ENCODE measurements around the gene CDK5.

The CDK5 gene

DNA sequence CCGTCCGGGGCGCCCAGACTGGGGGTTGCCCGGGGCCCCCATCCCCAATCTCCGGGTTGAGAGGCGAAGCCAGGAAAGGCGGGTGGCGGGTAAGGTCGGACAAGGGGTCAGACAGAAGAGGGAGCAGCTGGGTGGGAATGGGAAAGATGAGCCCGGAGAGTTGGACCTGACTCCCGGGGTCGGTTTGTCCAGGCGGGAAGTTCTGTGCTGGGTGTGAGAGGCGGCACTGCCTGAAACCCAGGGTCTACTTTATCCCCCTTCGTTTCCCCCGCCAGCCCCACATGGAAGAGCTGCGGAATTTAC, 2.4 kb upstream of the CDK5 start:
- peak overlapping the region; percentile 83 for H3K4me3 ChIP-seq (replicated peaks; ENCODE audit: low read depth, low read length)
- TF ChIP-seq, protein P1, sequence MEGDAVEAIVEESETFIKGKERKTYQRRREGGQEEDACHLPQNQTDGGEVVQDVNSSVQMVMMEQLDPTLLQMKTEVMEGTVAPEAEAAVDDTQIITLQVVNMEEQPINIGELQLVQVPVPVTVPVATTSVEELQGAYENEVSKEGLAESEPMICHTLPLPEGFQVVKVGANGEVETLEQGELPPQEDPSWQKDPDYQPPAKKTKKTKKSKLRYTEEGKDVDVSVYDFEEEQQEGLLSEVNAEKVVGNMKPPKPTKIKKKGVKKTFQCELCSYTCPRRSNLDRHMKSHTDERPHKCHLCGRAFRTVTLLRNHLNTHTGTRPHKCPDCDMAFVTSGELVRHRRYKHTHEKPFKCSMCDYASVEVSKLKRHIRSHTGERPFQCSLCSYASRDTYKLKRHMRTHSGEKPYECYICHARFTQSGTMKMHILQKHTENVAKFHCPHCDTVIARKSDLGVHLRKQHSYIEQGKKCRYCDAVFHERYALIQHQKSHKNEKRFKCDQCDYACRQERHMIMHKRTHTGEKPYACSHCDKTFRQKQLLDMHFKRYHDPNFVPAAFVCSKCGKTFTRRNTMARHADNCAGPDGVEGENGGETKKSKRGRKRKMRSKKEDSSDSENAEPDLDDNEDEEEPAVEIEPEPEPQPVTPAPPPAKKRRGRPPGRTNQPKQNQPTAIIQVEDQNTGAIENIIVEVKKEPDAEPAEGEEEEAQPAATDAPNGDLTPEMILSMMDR (IDR thresholded peaks at IDR 0.05; ENCODE audit: low read length, missing control alignments), result no peak
- no peak for DNase-seq (ENCODE audit: low read depth)

DNA sequence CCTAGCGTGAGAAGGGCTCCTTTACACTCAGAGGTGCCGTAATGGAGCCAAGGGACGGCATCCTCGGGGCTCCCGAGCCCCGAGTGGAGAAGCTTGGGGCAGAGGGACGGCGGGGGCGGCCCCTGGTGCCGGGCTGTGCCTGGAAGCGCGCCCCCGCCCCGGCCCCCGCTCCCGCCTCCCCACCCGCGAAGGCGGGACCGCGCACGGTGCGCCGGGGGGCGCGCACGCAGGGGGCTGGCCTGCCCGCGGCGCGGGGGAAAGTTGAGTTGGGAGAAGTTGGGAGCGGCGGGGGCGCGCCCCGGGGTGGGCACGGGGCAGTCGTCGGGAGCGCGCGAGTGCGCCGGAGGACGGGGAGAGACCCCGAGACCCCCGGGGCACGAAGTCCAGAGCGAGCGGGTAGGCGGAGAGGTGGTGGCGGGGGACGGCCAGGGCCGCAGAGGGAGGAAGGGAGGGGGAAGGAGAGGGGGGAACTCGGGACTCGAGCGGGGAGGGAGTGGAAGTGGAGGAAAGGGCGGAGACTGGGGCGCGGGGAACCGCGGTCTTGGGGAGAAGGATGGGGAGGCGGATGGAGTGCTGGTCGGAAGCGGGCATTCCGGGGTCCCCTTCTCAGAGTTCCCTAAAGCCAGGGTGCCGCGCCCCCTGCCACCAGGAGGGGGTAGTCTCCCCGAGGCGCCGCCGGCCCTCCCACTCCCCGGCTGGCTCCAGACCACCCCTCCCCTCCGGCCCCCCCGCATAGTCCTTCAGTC, 1.8 kb upstream of the CDK5 start, which contains the start of gene SLC4A2:
SLC4A2 (plus strand) TSS at position 223 of the 746 bp plus-strand sequence. CDS start 2,399 bp downstream, outside the sequence.
- TF ChIP-seq, protein P1 (IDR thresholded peaks at IDR 0.05; ENCODE audit: low read length, missing control alignments), result peak; percentile 38
- DNase-seq (ENCODE audit: low read depth), result peak; percentile 65
- H3K4me3 ChIP-seq (replicated peaks; ENCODE audit: low read depth, low read length), result peak within 1 kb of the TSS; percentile 85

- peak overlapping the region; percentile 85 for H3K4me3 ChIP-seq (replicated peaks; ENCODE audit: low read depth, low read length)
- TF ChIP-seq, protein P1 (IDR thresholded peaks at IDR 0.05; ENCODE audit: low read length, missing control alignments), result no peak
- no peak for DNase-seq (ENCODE audit: low read depth)
These were observed 1.2 kb upstream of the CDK5 start for GRCh38 chr7:151058781-151059366.

- peak overlapping the region; percentile 85 for H3K4me3 ChIP-seq (replicated peaks; ENCODE audit: low read depth, low read length)
- TF ChIP-seq, protein P1 (IDR thresholded peaks at IDR 0.05; ENCODE audit: low read length, missing control alignments), result no peak
- peak; percentile 100 for DNase-seq (ENCODE audit: low read depth)
These were observed 488 bp upstream of the CDK5 start for GRCh38 chr7:151057989-151058780.

DNA sequence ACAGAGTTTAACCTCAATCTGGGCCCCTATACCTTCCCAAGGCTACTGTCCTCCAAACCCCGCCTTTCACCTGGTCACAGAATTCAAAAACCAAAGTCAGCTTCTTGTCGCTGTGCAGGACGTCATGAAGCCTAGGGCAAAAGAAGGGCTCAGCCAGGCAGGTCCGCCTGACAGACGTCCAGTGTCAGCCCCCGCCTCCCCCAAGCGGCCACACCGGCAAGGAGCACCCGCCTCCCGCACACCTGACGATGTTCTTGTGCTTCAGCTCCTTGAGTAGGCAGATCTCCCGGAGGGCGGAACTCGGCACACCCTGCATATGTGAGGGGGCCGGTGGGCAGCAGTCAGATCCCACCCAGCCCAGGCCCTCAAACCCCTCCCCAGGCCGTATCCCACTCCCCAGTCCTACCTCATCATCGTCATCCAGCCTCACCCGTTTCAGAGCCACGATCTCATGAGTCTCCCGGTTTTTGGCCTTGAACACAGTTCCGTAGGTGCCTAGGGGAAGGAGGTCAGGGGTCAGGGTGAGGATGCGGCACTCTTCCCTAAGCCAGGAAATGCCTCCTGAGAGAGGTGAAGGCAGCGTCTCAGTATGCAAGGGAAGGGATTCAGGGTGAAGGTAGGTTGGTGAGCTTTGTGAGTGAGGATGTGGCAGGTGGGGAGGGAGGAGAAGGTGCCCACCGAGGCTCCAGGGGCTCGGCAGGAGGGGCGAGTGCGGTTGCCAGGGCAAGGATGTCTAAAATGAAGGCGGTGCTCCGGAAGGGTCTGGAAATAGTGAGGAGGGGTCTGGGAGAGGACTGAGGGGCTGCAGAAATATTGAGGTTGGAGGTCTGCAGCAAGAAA, 811 bp downstream of the CDK5 start:
- DNase-seq (ENCODE audit: low read depth), result no peak
- TF ChIP-seq, protein P1 (IDR thresholded peaks at IDR 0.05; ENCODE audit: low read length, missing control alignments), result no peak
- peak overlapping the region; percentile 85 for H3K4me3 ChIP-seq (replicated peaks; ENCODE audit: low read depth, low read length)

DNA sequence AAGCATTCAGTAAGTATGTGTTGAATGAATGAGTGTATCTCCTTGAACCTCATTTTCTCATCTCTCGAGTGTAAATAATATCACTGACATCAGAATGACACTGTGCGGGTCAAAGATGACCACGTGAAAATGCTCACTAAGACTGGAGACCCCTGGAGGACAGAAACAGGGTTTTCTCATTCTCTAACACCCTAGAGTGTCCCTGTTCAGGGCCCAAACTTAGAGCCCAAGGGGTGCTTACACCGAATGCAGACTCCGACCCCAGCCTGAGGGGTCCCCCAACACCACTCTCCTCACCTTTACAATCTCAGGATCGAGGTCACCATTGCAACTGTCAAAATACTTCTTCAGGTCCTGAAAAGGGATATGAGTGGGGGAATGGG, 1.4 kb downstream of the CDK5 start:
- TF ChIP-seq, protein P1 (IDR thresholded peaks at IDR 0.05; ENCODE audit: low read length, missing control alignments), result no peak
- no peak overlapping the region for H3K4me3 ChIP-seq (replicated peaks; ENCODE audit: low read depth, low read length)
- no peak for DNase-seq (ENCODE audit: low read depth)
